NCI-H1417 (cell line): ENCODE measurements around the gene MAMDC4.
"Not testable (repeated sequence)": the region's sequence is repeated elsewhere in the genome, so short reads cannot be mapped to it uniquely, and the experiment has no call there.

Experiments
- DNase-seq, 3 experiments: peaks; one replicate each; lab custom pipeline; 2025; lab: John Stamatoyannopoulos, UW

MAMDC4 gene

GRCh38 chr9:136825295-136826187 lies 26.6 kb upstream of the MAMDC4 start:
- DNase-seq: no peak

DNA sequence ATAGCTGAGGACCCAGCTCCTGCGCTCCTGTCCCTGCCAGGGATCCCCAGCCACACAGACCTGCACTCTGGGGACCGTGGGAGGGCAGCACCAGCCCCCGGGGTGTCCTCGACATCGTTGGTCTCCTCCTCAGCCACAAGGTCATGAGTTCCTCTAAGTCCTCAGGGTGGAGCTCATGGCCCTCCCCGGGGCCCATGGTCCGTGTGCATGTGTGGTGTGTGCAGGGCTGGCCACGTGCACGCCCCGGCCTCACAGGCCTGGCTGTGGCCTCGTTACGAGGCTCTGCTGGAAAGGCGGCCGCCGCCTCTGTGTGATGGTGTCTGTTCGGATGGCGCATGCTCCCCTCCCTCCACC lies 26.0 kb upstream of the MAMDC4 start:
- DNase-seq: no peak

- no peak for DNase-seq
Measured at GRCh38 chr9:136826703-136827582, 25.2 kb upstream of the MAMDC4 start.

- DNase-seq: no peak
Measured at GRCh38 chr9:136827794-136828473, 24.2 kb upstream of the MAMDC4 start.

DNA sequence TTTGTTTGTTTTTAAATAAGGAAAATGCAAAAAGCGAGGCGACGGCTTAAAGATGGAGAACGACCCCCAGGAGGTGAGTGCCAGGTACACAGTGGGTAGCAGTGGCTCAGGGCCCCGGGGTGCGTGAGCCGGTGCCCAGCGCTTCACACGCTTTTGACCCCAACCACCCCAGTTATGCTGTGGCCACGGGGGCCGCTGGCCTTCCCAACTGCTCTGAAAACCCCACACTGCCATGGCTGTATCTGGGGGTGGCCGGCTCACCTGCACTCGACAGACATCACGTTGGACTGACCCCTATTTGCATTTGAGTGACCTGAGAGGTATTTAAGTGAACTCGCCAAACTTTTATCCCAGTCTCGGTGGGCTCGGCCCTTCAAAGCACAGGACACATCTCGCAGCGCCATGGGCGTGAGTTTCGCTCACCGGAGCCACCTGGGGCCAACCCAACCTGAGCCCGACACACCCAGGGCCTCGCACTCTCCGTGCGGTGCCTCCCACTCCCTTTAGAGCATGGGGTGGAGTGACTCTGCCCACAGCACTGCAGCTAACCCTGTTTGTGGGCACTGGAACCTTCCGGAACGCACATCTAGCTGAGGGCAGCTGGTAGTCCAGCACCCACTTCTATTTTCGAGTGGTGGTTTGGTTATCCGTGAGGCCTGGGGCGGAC lies 23.5 kb upstream of the MAMDC4 start:
- no peak for DNase-seq

GRCh38 chr9:136829412-136829811 lies 22.7 kb upstream of the MAMDC4 start:
- DNase-seq: no peak

- no peak for DNase-seq
Measured at GRCh38 chr9:136829981-136830885, 21.9 kb upstream of the MAMDC4 start.

GRCh38 chr9:136831002-136831719 lies 21.0 kb upstream of the MAMDC4 start:
- DNase-seq: no peak

GRCh38 chr9:136831720-136832104 lies 20.4 kb upstream of the MAMDC4 start:
- no peak for DNase-seq

DNA sequence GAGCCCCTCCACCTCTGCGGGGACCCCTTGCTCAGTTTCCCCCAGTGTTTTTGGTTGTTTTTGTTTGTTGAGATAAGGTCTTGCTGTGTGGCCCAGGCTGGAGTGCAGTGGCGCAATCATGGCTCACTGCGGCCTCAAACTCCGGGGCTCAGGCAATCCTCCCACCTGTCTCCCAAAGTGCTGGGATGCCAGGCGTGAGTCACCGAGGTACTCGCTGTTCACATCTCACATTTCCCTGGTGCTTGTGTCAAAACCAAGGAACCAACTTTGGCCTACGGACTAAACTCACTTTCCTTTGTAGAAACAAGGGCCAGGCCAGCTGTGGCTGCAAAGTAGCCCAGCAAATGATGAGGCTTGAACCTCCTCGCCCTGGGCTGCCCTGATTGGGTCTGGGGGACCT lies 19.6 kb upstream of the MAMDC4 start:
- DNase-seq: no peak

DNA sequence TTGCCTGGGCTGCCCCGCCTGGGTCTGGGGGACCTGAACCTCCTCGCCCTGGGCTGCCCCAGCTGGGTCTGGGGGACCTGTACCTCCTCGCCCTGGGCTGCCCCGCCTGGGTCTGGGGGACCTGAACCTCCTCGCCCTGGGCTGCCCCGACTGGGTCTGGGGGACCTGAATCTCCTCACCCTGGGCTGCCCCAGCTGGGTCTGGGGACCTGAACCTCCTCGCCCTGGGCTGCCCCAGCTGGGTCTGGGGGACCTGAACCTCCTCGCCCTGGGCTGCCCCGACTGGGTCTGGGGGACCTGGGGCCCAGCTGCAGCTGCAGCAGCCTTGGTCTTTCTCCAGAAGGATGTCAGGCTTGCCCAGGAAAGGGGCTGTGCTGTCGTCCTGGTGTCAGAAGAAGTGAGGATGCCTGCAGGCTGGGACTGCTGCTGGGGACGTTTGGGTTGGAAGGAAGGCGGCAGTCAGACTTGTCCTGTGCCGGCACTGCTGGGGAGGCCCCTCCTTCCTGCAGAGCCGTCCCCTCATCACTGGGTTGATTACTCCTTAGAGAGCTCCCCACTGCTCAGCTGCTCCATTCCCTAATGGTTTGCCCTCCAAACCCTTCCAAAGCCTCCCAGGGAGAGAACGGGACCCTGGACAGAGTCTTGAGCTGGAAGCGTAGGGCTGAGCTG lies 18.6 kb upstream of the MAMDC4 start:
- not testable (repeated sequence) for DNase-seq

GRCh38 chr9:136835162-136835931 lies 16.8 kb upstream of the MAMDC4 start:
- DNase-seq: no peak

- no peak for DNase-seq
Measured at GRCh38 chr9:136835932-136836904, 15.9 kb upstream of the MAMDC4 start.

- no peak for DNase-seq
Measured at GRCh38 chr9:136837146-136837855, 14.8 kb upstream of the MAMDC4 start.

GRCh38 chr9:136837856-136838277 lies 14.3 kb upstream of the MAMDC4 start:
- DNase-seq: not testable (repeated sequence)

GRCh38 chr9:136838314-136839228 lies 13.6 kb upstream of the MAMDC4 start:
- DNase-seq: no peak
